IPS DF 6.9 (cell line): ENCODE measurements around the gene DNAH9.

ENCODE experiments used
- DNase-seq: peaks from one replicate; pipeline ENCODE4 v3.0.0-alpha.2; 2013; ENCODE audit warnings: low read depth, low spot score
- H3K27ac ChIP-seq: one replicate; pipeline ENCODE4 v1.5.1; 2013; ENCODE audit warnings: low read length, control low read depth
- H3K27me3 ChIP-seq: 2 replicates; pipeline ENCODE4 v1.6.1; 2013; ENCODE audit warnings: mild to moderate bottlenecking, low read length; ENCODE audit not compliant: control insufficient read depth, insufficient read depth
- H3K36me3 ChIP-seq: 2 replicates; pipeline ENCODE4 v1.6.1; 2013; ENCODE audit warnings: low read length; ENCODE audit not compliant: control insufficient read depth, insufficient read depth
- H3K4me1 ChIP-seq: 2 replicates; pipeline ENCODE4 v1.6.1; 2013; ENCODE audit warnings: low read length; ENCODE audit not compliant: control insufficient read depth, insufficient read depth
- H3K4me3 ChIP-seq: 2 replicates; pipeline ENCODE4 v1.5.1; 2013; ENCODE audit warnings: mild to moderate bottlenecking, low read length
- H3K9me3 ChIP-seq: 2 replicates; pipeline ENCODE4 v1.6.1; 2013; ENCODE audit warnings: low read length, inconsistent platforms; ENCODE audit not compliant: control insufficient read depth, insufficient read depth
- WGBS: extraction: QIAGEN DNeasy Blood & Tissue Kit; methylation state at CpG from one replicate; pipeline ENCODE4 v1.1.7; 2013; ENCODE audit warnings: mixed read lengths, missing lambda C conversion rate; ENCODE audit not compliant: insufficient read length, insufficient coverage; 5-methylcytosine and 5-hydroxymethylcytosine counted together

DNAH9 gene

GRCh38 chr17:11797803-11798202 is 199.5 kb downstream of the DNAH9 start:
- Histone ChIP-seq H3K9me3 (no peaks in the 10 kb centered on the region), H3K4me1 (no peaks in the 10 kb centered on the region), H3K27me3 (no peaks in the 10 kb centered on the region), H3K4me3 (no peak overlapping the region), H3K27ac (no peak overlapping the region), H3K36me3 (no peaks in the 10 kb centered on the region)
- DNase-seq = no peak
- WGBS = no CpG with 5 or more reads among the region's 8 CpGs

DNA sequence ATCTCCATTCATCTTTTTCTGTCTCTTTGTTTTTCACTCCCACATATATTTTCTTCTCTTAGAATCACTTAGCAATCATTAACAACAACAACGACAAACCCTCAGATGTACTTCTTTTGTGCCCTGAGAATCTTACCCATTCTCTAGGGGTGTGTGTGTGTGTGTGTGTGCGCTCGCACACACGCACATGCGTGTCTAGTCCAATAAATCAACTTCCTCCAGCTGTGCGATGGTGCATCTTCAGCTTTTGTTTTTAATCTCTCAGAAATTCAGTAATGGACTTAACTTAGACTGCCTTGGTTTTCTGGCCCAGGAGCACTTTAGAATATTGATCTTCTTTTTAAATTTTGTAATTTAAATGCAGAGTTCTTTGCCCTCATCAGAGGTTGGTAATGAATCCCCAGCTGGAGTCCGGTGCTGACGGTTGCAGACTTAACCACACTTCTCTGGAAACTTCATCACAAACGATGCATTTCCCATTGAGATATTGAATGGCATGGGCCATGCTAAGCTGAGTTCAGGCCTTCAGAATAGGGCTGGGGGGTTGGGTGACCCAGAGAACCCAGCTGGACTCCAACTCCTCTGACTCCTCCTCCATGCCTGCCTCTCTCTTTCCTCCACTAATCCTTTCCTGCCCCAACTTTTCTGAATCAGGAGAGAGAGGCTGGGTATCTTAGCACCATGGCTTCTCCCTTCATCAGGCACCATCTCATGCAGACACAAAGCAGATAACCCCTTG is 205.1 kb downstream of the DNAH9 start:
- 100% methylated on average over 1 of the region's 9 CpGs for WGBS
- H3K27ac ChIP-seq = no peak overlapping the region
- H3K27me3 ChIP-seq = no peaks in the 10 kb centered on the region
- no peaks in the 10 kb centered on the region for H3K9me3 ChIP-seq
- no peaks in the 10 kb centered on the region for H3K36me3 ChIP-seq
- H3K4me1 ChIP-seq = no peaks in the 10 kb centered on the region
- no peak overlapping the region for H3K4me3 ChIP-seq
- DNase-seq = no peak

GRCh38 chr17:11805138-11805537 is 206.9 kb downstream of the DNAH9 start:
- H3K4me1 ChIP-seq = no peaks in the 10 kb centered on the region
- no peaks in the 10 kb centered on the region for H3K27me3 ChIP-seq
- no peaks in the 10 kb centered on the region for H3K9me3 ChIP-seq
- no peak for DNase-seq
- no CpG with 5 or more reads among the region's 6 CpGs for WGBS
- H3K36me3 ChIP-seq = no peaks in the 10 kb centered on the region
- H3K4me3 ChIP-seq = no peak overlapping the region
- no peak overlapping the region for H3K27ac ChIP-seq

DNA sequence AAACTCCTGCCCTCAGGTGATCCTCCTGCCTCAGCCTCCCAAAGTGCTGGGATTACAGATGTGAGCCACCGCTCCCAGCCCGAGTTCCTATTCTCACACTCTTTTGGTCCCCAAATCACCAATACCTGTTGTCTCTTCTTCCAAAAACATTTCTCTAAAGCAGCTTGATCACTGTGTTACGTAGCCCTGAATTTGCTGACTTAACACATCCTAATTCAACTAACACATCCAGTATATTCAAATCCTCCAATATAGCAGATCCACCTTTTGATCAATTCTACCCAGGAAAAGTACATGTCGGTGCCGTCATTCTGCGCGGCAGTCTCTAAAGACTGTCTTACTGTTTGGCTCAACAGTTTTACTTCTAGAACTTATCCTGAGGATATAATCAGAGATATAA is 207.7 kb downstream of the DNAH9 start:
- no peak for DNase-seq
- no CpG with 5 or more reads among the region's 7 CpGs for WGBS

DNA sequence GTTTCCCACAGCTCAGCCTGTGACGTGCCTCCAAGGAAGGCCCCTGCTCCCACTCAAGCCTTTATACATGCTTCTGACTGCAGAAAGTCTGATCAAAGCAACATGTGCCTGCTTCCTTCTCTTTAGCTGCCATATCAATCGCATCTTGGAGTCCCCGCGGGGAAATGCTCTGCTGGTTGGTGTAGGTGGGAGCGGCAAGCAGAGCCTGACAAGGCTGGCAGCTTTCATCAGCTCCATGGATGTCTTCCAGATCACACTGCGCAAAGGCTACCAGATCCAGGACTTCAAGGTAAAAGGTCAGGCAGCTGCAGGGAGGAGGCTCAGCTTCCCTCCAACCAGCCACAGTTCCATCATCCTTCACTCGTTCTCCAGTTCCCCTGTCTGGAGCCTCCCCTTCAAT is 209.3 kb downstream of the DNAH9 start:
- H3K4me3 ChIP-seq = no peak overlapping the region
- no peaks in the 10 kb centered on the region for H3K27me3 ChIP-seq
- H3K9me3 ChIP-seq = no peaks in the 10 kb centered on the region
- H3K27ac ChIP-seq = no peak overlapping the region
- no CpG with 5 or more reads among the region's 7 CpGs for WGBS
- no peaks in the 10 kb centered on the region for H3K36me3 ChIP-seq
- no peak for DNase-seq
- H3K4me1 ChIP-seq = no peaks in the 10 kb centered on the region

More for the DNA sequence above, 207.7 kb downstream of the DNAH9 start:
- Histone ChIP-seq H3K4me1 (no peaks in the 10 kb centered on the region), H3K36me3 (no peaks in the 10 kb centered on the region), H3K27ac (no peak overlapping the region), H3K27me3 (no peaks in the 10 kb centered on the region), H3K9me3 (no peaks in the 10 kb centered on the region), H3K4me3 (no peak overlapping the region)

- WGBS = no CpG with 5 or more reads among the region's 4 CpGs
- Histone ChIP-seq H3K36me3 (no peaks in the 10 kb centered on the region), H3K4me1 (no peaks in the 10 kb centered on the region), H3K4me3 (no peak overlapping the region), H3K27ac (no peak overlapping the region), H3K9me3 (no peaks in the 10 kb centered on the region), H3K27me3 (no peaks in the 10 kb centered on the region)
- DNase-seq = no peak
Measured at GRCh38 chr17:11813278-11813677, 215.0 kb downstream of the DNAH9 start.

GRCh38 chr17:11813871-11814270 is 215.6 kb downstream of the DNAH9 start:
- H3K27ac ChIP-seq = no peak overlapping the region
- no peaks in the 10 kb centered on the region for H3K9me3 ChIP-seq
- DNase-seq = no peak
- H3K36me3 ChIP-seq = no peaks in the 10 kb centered on the region
- no peaks in the 10 kb centered on the region for H3K4me1 ChIP-seq
- no peaks in the 10 kb centered on the region for H3K27me3 ChIP-seq
- no peak overlapping the region for H3K4me3 ChIP-seq

- H3K4me3 ChIP-seq = no peak overlapping the region
- no peaks in the 10 kb centered on the region for H3K27me3 ChIP-seq
- no peaks in the 10 kb centered on the region for H3K36me3 ChIP-seq
- H3K9me3 ChIP-seq = no peaks in the 10 kb centered on the region
- WGBS = no CpG with 5 or more reads among the region's 3 CpGs
- no peak for DNase-seq
- H3K4me1 ChIP-seq = no peaks in the 10 kb centered on the region
- H3K27ac ChIP-seq = no peak overlapping the region
Measured at GRCh38 chr17:11814655-11815262, 216.5 kb downstream of the DNAH9 start.

GRCh38 chr17:11816409-11816808 is 218.1 kb downstream of the DNAH9 start:
- no peaks in the 10 kb centered on the region for H3K4me1 ChIP-seq
- WGBS = no CpG with 5 or more reads among the region's 2 CpGs
- no peak for DNase-seq
- no peaks in the 10 kb centered on the region for H3K36me3 ChIP-seq
- H3K9me3 ChIP-seq = no peaks in the 10 kb centered on the region
- no peak overlapping the region for H3K4me3 ChIP-seq
- no peak overlapping the region for H3K27ac ChIP-seq
- no peaks in the 10 kb centered on the region for H3K27me3 ChIP-seq

- no peaks in the 10 kb centered on the region for H3K36me3 ChIP-seq
- H3K4me3 ChIP-seq = no peak overlapping the region
- WGBS = no CpG with 5 or more reads among the region's 5 CpGs
- no peak overlapping the region for H3K27ac ChIP-seq
- H3K4me1 ChIP-seq = peaks cover 1% of the 10 kb centered on the region; the same call in 1 of the 2 replicates
- H3K27me3 ChIP-seq = no peaks in the 10 kb centered on the region
- no peaks in the 10 kb centered on the region for H3K9me3 ChIP-seq
- DNase-seq = no peak
Measured at GRCh38 chr17:11823862-11824261, 225.6 kb downstream of the DNAH9 start.
